Ishikawa (cell line): Measurements from ENCODE around the gene ALOX5AP.

Source experiments
- CEBPB ChIP-seq: IDR thresholded peaks from 2 replicates; pipeline ENCODE4 v1.6.1; 2012
- CREB1 ChIP-seq: IDR thresholded peaks from 2 replicates; pipeline ENCODE4 v1.6.1; 2012; ENCODE audit warnings: low read depth
- EGR1 ChIP-seq: IDR thresholded peaks from 2 replicates; pipeline ENCODE4 v1.6.1; 2012
- EP300 ChIP-seq: IDR thresholded peaks from 2 replicates; pipeline ENCODE4 v1.6.1; 2012; ENCODE audit warnings: borderline replicate concordance
- FOXM1 ChIP-seq: IDR thresholded peaks from 2 replicates; pipeline ENCODE4 v1.6.1; 2012; ENCODE audit warnings: low read depth, borderline replicate concordance
- MAX ChIP-seq: IDR thresholded peaks from 2 replicates; pipeline ENCODE4 v1.6.1; 2012
- NFIC ChIP-seq: IDR thresholded peaks from 2 replicates; pipeline ENCODE4 v1.6.1; 2012
- RAD21 ChIP-seq: IDR thresholded peaks from 2 replicates; pipeline ENCODE4 v1.6.1; 2012; ENCODE audit warnings: low read depth
- REST ChIP-seq: IDR thresholded peaks from 2 replicates; pipeline ENCODE4 v1.6.1; 2012; ENCODE audit warnings: low read depth, mild to moderate bottlenecking
- TAF1 ChIP-seq: IDR thresholded peaks from 2 replicates; pipeline ENCODE4 v1.6.1; 2012; ENCODE audit warnings: low read depth, mild to moderate bottlenecking
- TCF12 ChIP-seq: IDR thresholded peaks from 2 replicates; pipeline ENCODE4 v1.6.1; 2012; ENCODE audit warnings: low read depth
- TEAD4 ChIP-seq: IDR thresholded peaks from 2 replicates; pipeline ENCODE4 v1.6.1; 2012
- USF1 ChIP-seq: IDR thresholded peaks from 2 replicates; pipeline ENCODE4 v1.6.1; 2012
- YY1 ChIP-seq: IDR thresholded peaks from 2 replicates; pipeline ENCODE4 v1.6.1; 2012; ENCODE audit warnings: low read depth
- ZBTB7A ChIP-seq: IDR thresholded peaks from 2 replicates; pipeline ENCODE4 v1.6.1; 2012; ENCODE audit warnings: low read depth

The ALOX5AP gene

GRCh38 chr13:30773561-30773960, 38.2 kb downstream of the ALOX5AP start:
- TF ChIP-seq FOXM1 (no peak), REST (no peak), TAF1 (no peak), TCF12 (no peak), CEBPB (no peak), TEAD4 (no peak), YY1 (no peak), NFIC (no peak), ZBTB7A (no peak), CREB1 (no peak), MAX (no peak)

GRCh38 chr13:30774214-30774730, 38.9 kb downstream of the ALOX5AP start:
- TF ChIP-seq NFIC (no peak), USF1 (no peak), FOXM1 (no peak), EP300 (no peak), TCF12 (no peak)

GRCh38 chr13:30776661-30777060, 41.3 kb downstream of the ALOX5AP start:
- TF ChIP-seq TEAD4 (no peak), EP300 (no peak), FOXM1 (no peak), RAD21 (no peak), ZBTB7A (no peak), REST (no peak), YY1 (no peak), CREB1 (no peak), TAF1 (no peak), NFIC (no peak), MAX (no peak), TCF12 (no peak), USF1 (no peak)

- no peak for TF ChIP-seq YY1
- TF ChIP-seq FOXM1: no peak
- no peak for TF ChIP-seq ZBTB7A
- TF ChIP-seq TEAD4: no peak
- TF ChIP-seq TCF12: no peak
- no peak for TF ChIP-seq EP300
- no peak for TF ChIP-seq USF1
- TF ChIP-seq EGR1: no peak
- no peak for TF ChIP-seq CREB1
- no peak for TF ChIP-seq MAX
- no peak for TF ChIP-seq REST
- TF ChIP-seq CEBPB: no peak
Measured at GRCh38 chr13:30779016-30779415, 43.7 kb downstream of the ALOX5AP start.

- no peak for TF ChIP-seq REST
- no peak for TF ChIP-seq CEBPB
- no peak for TF ChIP-seq YY1
- TF ChIP-seq FOXM1: no peak
- TF ChIP-seq EGR1: no peak
- no peak for TF ChIP-seq USF1
- no peak for TF ChIP-seq NFIC
- no peak for TF ChIP-seq EP300
- no peak for TF ChIP-seq ZBTB7A
- TF ChIP-seq TEAD4: no peak
- TF ChIP-seq TAF1: no peak
- no peak for TF ChIP-seq TCF12
- TF ChIP-seq CREB1: no peak
- TF ChIP-seq RAD21: no peak
- no peak for TF ChIP-seq MAX
Measured at GRCh38 chr13:30779608-30780007, 44.3 kb downstream of the ALOX5AP start.
